AG10803 (cell line): ENCODE results near the gene ATP1A2.

Source experiments
- DNase-seq: peaks from one replicate; pipeline ENCODE4 v3.0.0; 2010; ENCODE audit warnings: low read depth
- H3K4me3 ChIP-seq: 2 replicates; pipeline ENCODE4 v1.5.1; 2011; ENCODE audit warnings: mild to moderate bottlenecking, low read length, control low read depth
- CTCF ChIP-seq: conservative IDR thresholded peaks from 2 replicates; pipeline ENCODE4 v1.5.1; 2011; ENCODE audit warnings: mild to moderate bottlenecking, low read length, control low read depth, inconsistent platforms

The ATP1A2 gene

GRCh38 chr1:160137216-160137862 is 21.8 kb downstream of the ATP1A2 start:
- DNase-seq = no peak
- TF ChIP-seq CTCF = no peak
- no peak overlapping the region for H3K4me3 ChIP-seq

GRCh38 chr1:160139840-160140239 is 24.3 kb downstream of the ATP1A2 start:
- H3K4me3 ChIP-seq = no peak overlapping the region
- TF ChIP-seq CTCF = no peak

GRCh38 chr1:160143695-160144094 is 28.1 kb downstream of the ATP1A2 start:
- DNase-seq = no peak
- no peak for TF ChIP-seq CTCF
- H3K4me3 ChIP-seq = no peak overlapping the region

More at GRCh38 chr1:160139840-160140239, 24.3 kb downstream of the ATP1A2 start:
- no peak for DNase-seq

- DNase-seq = peak; percentile 65
- TF ChIP-seq CTCF = no peak
- no peak overlapping the region for H3K4me3 ChIP-seq
Observed at GRCh38 chr1:160144921-160145320, 29.4 kb downstream of the ATP1A2 start.

- no peak for DNase-seq
- TF ChIP-seq CTCF = no peak
- no peak overlapping the region for H3K4me3 ChIP-seq
Observed at GRCh38 chr1:160146107-160146506, 30.5 kb downstream of the ATP1A2 start.

GRCh38 chr1:160148121-160148520 is 32.6 kb downstream of the ATP1A2 start:
- DNase-seq = no peak
- TF ChIP-seq CTCF = no peak
- no peak overlapping the region for H3K4me3 ChIP-seq

GRCh38 chr1:160149233-160149632 is 33.7 kb downstream of the ATP1A2 start:
- no peak overlapping the region for H3K4me3 ChIP-seq
- DNase-seq = peak; percentile 40
- TF ChIP-seq CTCF = no peak
